H9 (cell line): ENCODE results near the gene SAV1. TPM values are rescaled to one million over a fixed set of nuclear protein-coding genes. Genes with fewer than 3 reads are reported as not detected.
A peak's percentile ranks its signal among the peaks of the same experiment; 100 is the strongest.

Experiments
- DNase-seq: peaks from one replicate; pipeline ENCODE4 v3.0.0-alpha.2; 2017
- H2AFZ ChIP-seq: one replicate; pipeline ENCODE4 v1.6.1; 2013; ENCODE audit warnings: mild to moderate bottlenecking, low read length, control low read depth, moderate library complexity
- H2AK5ac ChIP-seq: 2 replicates; pipeline ENCODE4 v1.6.1; 2013; ENCODE audit warnings: low read length, control low read depth, mixed read lengths; ENCODE audit not compliant: insufficient read length
- H2BK120ac ChIP-seq: one replicate; pipeline ENCODE4 v1.6.1; 2013; ENCODE audit warnings: low read depth, mild to moderate bottlenecking, low read length, control low read depth, inconsistent platforms; ENCODE audit not compliant: poor library complexity, severe bottlenecking
- H2BK12ac ChIP-seq: 2 replicates; pipeline ENCODE4 v1.6.1; 2013; ENCODE audit warnings: low read length, control low read depth, mixed read lengths, low read depth; ENCODE audit not compliant: insufficient read length
- H2BK15ac ChIP-seq: 2 replicates; pipeline ENCODE4 v1.6.1; 2013; ENCODE audit warnings: low read depth, low read length, control low read depth
- H2BK20ac ChIP-seq: one replicate; pipeline ENCODE4 v1.6.1; 2013; ENCODE audit warnings: low read depth, mild to moderate bottlenecking, low read length, control low read depth, inconsistent platforms; ENCODE audit not compliant: poor library complexity, severe bottlenecking
- H2BK5ac ChIP-seq: 2 replicates; pipeline ENCODE4 v1.6.1; 2013; ENCODE audit warnings: low read length, control low read depth, mixed read lengths; ENCODE audit not compliant: insufficient read length
- H3K14ac ChIP-seq: 2 replicates; pipeline ENCODE4 v1.6.1; 2013; ENCODE audit warnings: low read length, control low read depth; ENCODE audit not compliant: insufficient read depth
- H3K18ac ChIP-seq: 2 replicates; pipeline ENCODE4 v1.6.1; 2013; ENCODE audit warnings: low read depth, mild to moderate bottlenecking, mixed read lengths, low read length, control low read depth; ENCODE audit not compliant: insufficient read length
- H3K23ac ChIP-seq: 2 replicates; pipeline ENCODE4 v1.6.1; 2013; ENCODE audit warnings: low read length, control low read depth, mixed read lengths, low read depth; ENCODE audit not compliant: insufficient read length
- H3K23me2 ChIP-seq: 2 replicates; pipeline ENCODE4 v1.6.1; 2013; ENCODE audit warnings: low read depth, mild to moderate bottlenecking, mixed read lengths, low read length, control low read depth; ENCODE audit not compliant: insufficient read length, poor library complexity, severe bottlenecking
- H3K27ac ChIP-seq: 2 replicates; pipeline ENCODE4 v1.5.1; 2013; ENCODE audit warnings: low read length, control low read depth, mixed read lengths, low read depth; ENCODE audit not compliant: insufficient read length
- H3K27me3 ChIP-seq: 2 replicates; pipeline ENCODE4 v1.6.1; 2013; ENCODE audit warnings: low read length, control low read depth, inconsistent platforms; ENCODE audit not compliant: insufficient read depth
- H3K4ac ChIP-seq: 2 replicates; pipeline ENCODE4 v1.6.1; 2013; ENCODE audit warnings: low read depth, mild to moderate bottlenecking, control low read depth, inconsistent platforms, low read length, moderate library complexity
- H3K4me1 ChIP-seq: 2 replicates; pipeline ENCODE4 v1.6.1; 2013; ENCODE audit warnings: low read length, control low read depth, inconsistent platforms; ENCODE audit not compliant: insufficient read depth
- H3K4me2 ChIP-seq: 2 replicates; pipeline ENCODE4 v1.6.1; 2013; ENCODE audit warnings: low read length, control low read depth, mixed read lengths; ENCODE audit not compliant: insufficient read length, insufficient read depth
- H3K56ac ChIP-seq: 2 replicates; pipeline ENCODE4 v1.6.1; 2013; ENCODE audit warnings: low read depth, mild to moderate bottlenecking, mixed read lengths, low read length, control low read depth; ENCODE audit not compliant: insufficient read length
- H3K79me1 ChIP-seq: 2 replicates; pipeline ENCODE4 v1.6.1; 2013; ENCODE audit warnings: low read depth, mild to moderate bottlenecking, moderate library complexity, low read length, control low read depth, inconsistent platforms; ENCODE audit not compliant: insufficient read depth, poor library complexity, severe bottlenecking
- H3K79me2 ChIP-seq: 2 replicates; pipeline ENCODE4 v1.6.1; 2013; ENCODE audit warnings: low read length, control low read depth, inconsistent platforms; ENCODE audit not compliant: insufficient read depth
- H3K9ac ChIP-seq: 2 replicates; pipeline ENCODE4 v1.6.1; 2013; ENCODE audit warnings: low read length, control low read depth, mixed read lengths; ENCODE audit not compliant: insufficient read length; ENCODE audit errors: extremely low read depth
- H3K9me3 ChIP-seq: one replicate; pipeline ENCODE4 v1.6.1; 2013; ENCODE audit warnings: low read depth, low read length, inconsistent platforms; ENCODE audit not compliant: control insufficient read depth
- H3T11ph ChIP-seq: one replicate; pipeline ENCODE4 v1.6.1; 2013; ENCODE audit warnings: mild to moderate bottlenecking, low read length, control low read depth, inconsistent platforms
- H4K20me1 ChIP-seq: one replicate; pipeline ENCODE4 v1.6.1; 2013; ENCODE audit not compliant: control insufficient read depth, insufficient read length, insufficient read depth
- H4K5ac ChIP-seq: 2 replicates; pipeline ENCODE4 v1.6.1; 2013; ENCODE audit warnings: low read depth, mild to moderate bottlenecking, mixed read lengths, low read length, control low read depth; ENCODE audit not compliant: insufficient read length
- H4K8ac ChIP-seq: replicated peaks from 2 replicates; pipeline ENCODE4 v1.6.1; 2013; ENCODE audit warnings: low read length, control low read depth, mixed read lengths, low read depth; ENCODE audit not compliant: insufficient read length
- H4K91ac ChIP-seq: 2 replicates; pipeline ENCODE4 v1.6.1; 2013; ENCODE audit warnings: low read depth, mild to moderate bottlenecking, moderate library complexity, mixed read lengths, low read length, control low read depth; ENCODE audit not compliant: insufficient read length
- H3K27ac Mint-ChIP-seq, 3 experiments: 2 replicates in 2 of 3; 3 replicates in 1 of 3; pipeline ENCODE4 v1.8.0; 2020 to 2021; ENCODE audit warnings: mixed read lengths in 3 of 3, mild to moderate bottlenecking in 1 of 3, moderate library complexity in 1 of 3
- H3K27me3 Mint-ChIP-seq: 2 replicates; pipeline ENCODE4 v1.8.0; 2021; ENCODE audit warnings: low read depth, mild to moderate bottlenecking, moderate library complexity, mixed read lengths
- H3K36me3 Mint-ChIP-seq, 3 experiments: 2 replicates in 2 of 3; 3 replicates in 1 of 3; pipeline ENCODE4 v1.8.0; 2020 to 2021; ENCODE audit warnings: low read depth in 3 of 3, mixed read lengths in 3 of 3; ENCODE audit not compliant: insufficient read depth in 1 of 3
- H3K4me1 Mint-ChIP-seq, 2 experiments: 2 replicates each; pipeline ENCODE4 v1.8.0; 2020; ENCODE audit warnings: mixed read lengths in 2 of 2
- H3K4me3 Mint-ChIP-seq, 2 experiments: 2 replicates in 1 of 2; 3 replicates in 1 of 2; pipeline ENCODE4 v1.8.0; 2020 to 2021; ENCODE audit warnings: mild to moderate bottlenecking in 2 of 2, mixed read lengths in 2 of 2, moderate library complexity in 1 of 2
- H3K9me3 Mint-ChIP-seq, 2 experiments: 2 replicates in 1 of 2; 3 replicates in 1 of 2; pipeline ENCODE4 v1.8.0; 2020; ENCODE audit warnings: mild to moderate bottlenecking in 2 of 2, mixed read lengths in 2 of 2, moderate library complexity in 1 of 2
- WGBS: extraction: QIAGEN DNeasy Blood & Tissue Kit; methylation state at CpG from one replicate; pipeline ENCODE4 v1.1.7; 2013; ENCODE audit warnings: missing lambda C conversion rate, low lambda C conversion rate, mixed read lengths; ENCODE audit not compliant: insufficient read length; ENCODE audit errors: extremely low coverage; 5-methylcytosine and 5-hydroxymethylcytosine counted together
- total RNA-seq: library from RNA; stranded (reverse); gene quantifications from 2 replicates; pipeline ENCODE4 v1.2.1, GENCODE V29; 2021
- TF ChIP-seq, protein P1 (sequence below): fragments of 200-600 bp; sonication (generic); conservative IDR thresholded peaks from 3 replicates; pipeline ENCODE4 v1.8.0; 2021; ENCODE audit warnings: antibody characterized with exemption, mild to moderate bottlenecking

Gene SAV1
- total RNA-seq, 1 experiment from 2014 or later: 57.3 TPM

DNA sequence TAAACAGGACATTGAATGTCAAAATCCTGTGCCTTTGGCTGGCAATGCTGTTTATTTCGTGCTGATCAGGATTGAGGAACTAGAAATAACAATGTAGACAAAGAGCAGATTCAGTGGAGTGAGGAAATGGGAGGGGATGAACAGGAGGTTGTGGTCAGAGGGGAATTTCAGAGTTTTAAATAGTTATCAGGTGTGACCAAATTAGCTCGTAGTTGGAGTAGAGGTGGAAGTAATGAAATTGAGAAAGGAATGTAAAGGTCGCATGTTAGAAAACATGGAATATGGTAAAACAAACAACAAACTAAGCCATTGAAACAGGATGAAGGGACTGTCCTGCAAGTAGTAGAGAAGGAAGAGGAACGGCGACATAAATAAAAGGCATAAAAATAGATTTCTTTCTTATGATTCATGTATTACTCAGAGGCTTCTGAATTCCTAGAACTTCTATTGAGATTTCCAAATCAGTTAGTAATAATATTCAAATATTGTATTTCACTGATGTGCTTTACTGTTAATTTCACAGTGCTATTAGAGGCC is 9.5 kb upstream of the SAV1 start:
- Histone ChIP-seq H3K4me2 (no peak overlapping the region), H3K23ac (no peak overlapping the region), H3K14ac (no peak overlapping the region), H2BK120ac (no peak overlapping the region), H3K27me3 (no peaks in the 10 kb centered on the region), H3K79me1 (no peaks in the 10 kb centered on the region), H2BK5ac (no peak overlapping the region), H3K56ac (no peak overlapping the region), H2BK15ac (no peak overlapping the region), H2BK20ac (no peak overlapping the region), H2BK12ac (no peak overlapping the region), H4K91ac (no peak overlapping the region), H3K9ac (no peak overlapping the region), H3K9me3 (no peaks in the 10 kb centered on the region), H3K18ac (no peak overlapping the region), H2AFZ (peak overlapping the region; percentile 85), H4K5ac (no peak overlapping the region), H3K4me1 (no peaks in the 10 kb centered on the region), H3T11ph (no peak overlapping the region), H4K20me1 (no peaks in the 10 kb centered on the region), H3K4ac (no peak overlapping the region), H3K79me2 (no peaks in the 10 kb centered on the region), H3K27ac (no peak overlapping the region), H4K8ac (no peak overlapping the region), H3K23me2 (no peaks in the 10 kb centered on the region), H2AK5ac (no peak overlapping the region)
- TF ChIP-seq, protein P1, sequence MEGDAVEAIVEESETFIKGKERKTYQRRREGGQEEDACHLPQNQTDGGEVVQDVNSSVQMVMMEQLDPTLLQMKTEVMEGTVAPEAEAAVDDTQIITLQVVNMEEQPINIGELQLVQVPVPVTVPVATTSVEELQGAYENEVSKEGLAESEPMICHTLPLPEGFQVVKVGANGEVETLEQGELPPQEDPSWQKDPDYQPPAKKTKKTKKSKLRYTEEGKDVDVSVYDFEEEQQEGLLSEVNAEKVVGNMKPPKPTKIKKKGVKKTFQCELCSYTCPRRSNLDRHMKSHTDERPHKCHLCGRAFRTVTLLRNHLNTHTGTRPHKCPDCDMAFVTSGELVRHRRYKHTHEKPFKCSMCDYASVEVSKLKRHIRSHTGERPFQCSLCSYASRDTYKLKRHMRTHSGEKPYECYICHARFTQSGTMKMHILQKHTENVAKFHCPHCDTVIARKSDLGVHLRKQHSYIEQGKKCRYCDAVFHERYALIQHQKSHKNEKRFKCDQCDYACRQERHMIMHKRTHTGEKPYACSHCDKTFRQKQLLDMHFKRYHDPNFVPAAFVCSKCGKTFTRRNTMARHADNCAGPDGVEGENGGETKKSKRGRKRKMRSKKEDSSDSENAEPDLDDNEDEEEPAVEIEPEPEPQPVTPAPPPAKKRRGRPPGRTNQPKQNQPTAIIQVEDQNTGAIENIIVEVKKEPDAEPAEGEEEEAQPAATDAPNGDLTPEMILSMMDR: no peak
- Mint-ChIP-seq H3K27ac (no peak overlapping the region), H3K9me3 (no peaks in the 10 kb centered on the region), H3K4me3 (no peak overlapping the region), H3K27me3 (no peaks in the 10 kb centered on the region), H3K36me3 (no peaks in the 10 kb centered on the region), H3K4me1 (peaks cover 8% of the 10 kb centered on the region in 2 experiments)
- 100% methylated on average over 2 of the region's 5 CpGs for WGBS
- no peak for DNase-seq
